Measurements from ENCODE around the gene MORN5. TPM values are rescaled to one million over a fixed set of nuclear protein-coding genes. Genes with fewer than 3 reads are reported as not detected.

Gene MORN5
- total RNA-seq, 6 experiments from 2014 or later: not detected

GRCh38 chr9:122206118-122207046, 46.7 kb downstream of the MORN5 start:
- no peaks in the 10 kb centered on the region for H3K27me3 ChIP-seq
- DNase-seq: no peak
- H3K27ac ChIP-seq: no peak overlapping the region
- H3K36me3 ChIP-seq: no peaks in the 10 kb centered on the region
- no peaks in the 10 kb centered on the region for H3K9me3 ChIP-seq
- no peak for TF ChIP-seq CTCF (IDR thresholded peaks at IDR 0.05)
- TF ChIP-seq POLR2A (IDR thresholded peaks at IDR 0.05): no peak
- WGBS (ENCODE audit: insufficient coverage, low coverage, low lambda C conversion rate, missing lambda C conversion rate): 61% methylated on average over 8 of the region's 9 CpGs
- no peak for ATAC-seq
- H3K4me3 ChIP-seq: no peak overlapping the region
- intact Hi-C loops (cut with DNase I): no loop called here
- no peaks in the 10 kb centered on the region for H3K4me1 ChIP-seq

GRCh38 chr9:122207096-122207495, 47.4 kb downstream of the MORN5 start:
- no peak for ATAC-seq
- TF ChIP-seq CTCF (IDR thresholded peaks at IDR 0.05) (no peak), POLR2A (IDR thresholded peaks at IDR 0.05) (no peak)
- Histone ChIP-seq H3K27ac (no peak overlapping the region), H3K4me3 (no peak overlapping the region), H3K36me3 (no peaks in the 10 kb centered on the region), H3K27me3 (no peaks in the 10 kb centered on the region), H3K9me3 (no peaks in the 10 kb centered on the region), H3K4me1 (no peaks in the 10 kb centered on the region)
- 57% methylated on average over 7 of the region's 9 CpGs for WGBS (ENCODE audit: insufficient coverage, low coverage, low lambda C conversion rate, missing lambda C conversion rate)
- intact Hi-C loops (cut with DNase I): no loop called here
- no peak for DNase-seq

GRCh38 chr9:122209451-122209850, 49.7 kb downstream of the MORN5 start:
- DNase-seq (no peak), ATAC-seq (no peak)
- Histone ChIP-seq H3K36me3 (no peaks in the 10 kb centered on the region), H3K4me1 (no peaks in the 10 kb centered on the region), H3K4me3 (no peak overlapping the region), H3K27ac (no peak overlapping the region), H3K9me3 (no peaks in the 10 kb centered on the region), H3K27me3 (peaks cover 0 to 8% of the 10 kb centered on the region in 2 donors)
- intact Hi-C loops (cut with DNase I): no loop called here
- TF ChIP-seq CTCF (IDR thresholded peaks at IDR 0.05): no peak
- no peak for TF ChIP-seq POLR2A (IDR thresholded peaks at IDR 0.05)
- no CpG with 5 or more reads among the region's 12 CpGs for WGBS (ENCODE audit: insufficient coverage, low coverage, low lambda C conversion rate, missing lambda C conversion rate)

DNA sequence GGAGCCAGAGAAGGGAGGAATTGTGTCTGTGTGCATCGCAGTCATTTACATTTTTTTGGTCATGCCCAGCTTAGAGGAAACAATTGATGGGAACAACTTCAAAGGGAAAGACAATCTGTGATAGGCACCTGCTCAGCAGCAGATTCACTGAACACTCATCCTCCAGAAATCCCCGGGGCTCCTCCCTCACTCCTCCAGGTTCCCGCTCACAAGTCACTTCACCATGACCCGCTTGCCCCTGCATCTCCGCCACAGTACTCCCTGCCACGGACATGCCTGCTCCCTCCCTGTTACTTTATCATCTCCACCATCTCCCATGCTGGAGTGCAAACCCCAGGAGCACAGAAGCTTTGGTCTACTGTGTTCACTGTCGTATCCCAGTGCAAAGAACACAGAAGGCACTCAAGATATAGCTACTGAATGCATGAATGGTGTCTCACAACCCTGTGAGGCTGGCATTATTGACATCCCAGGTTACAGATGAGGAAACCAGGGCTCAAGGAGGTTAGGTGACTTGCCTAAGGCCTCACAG, 52.8 kb downstream of the MORN5 start:
- WGBS (ENCODE audit: insufficient coverage, low coverage, low lambda C conversion rate, missing lambda C conversion rate): 53% methylated on average over 4 of the region's 7 CpGs

More for the DNA sequence above, 52.8 kb downstream of the MORN5 start:
- Histone ChIP-seq H3K27me3 (peaks cover 0 to 18% of the 10 kb centered on the region in 2 donors), H3K4me3 (no peak overlapping the region), H3K36me3 (no peaks in the 10 kb centered on the region), H3K4me1 (no peaks in the 10 kb centered on the region), H3K9me3 (no peaks in the 10 kb centered on the region), H3K27ac (no peak overlapping the region)
- DNase-seq: no peak
- TF ChIP-seq CTCF (IDR thresholded peaks at IDR 0.05) (no peak), POLR2A (IDR thresholded peaks at IDR 0.05) (no peak)
- ATAC-seq: no peak
- intact Hi-C loops (cut with DNase I): no loop called here
